Pancreas (tissue), 10 donors: ENCODE data around the gene CMTM5. TPM values are rescaled to one million over a fixed set of nuclear protein-coding genes. Genes with fewer than 3 reads are reported as not detected.

ENCODE experiments used
- ATAC-seq, 4 donors: fragments of 200-7000 bp; cut with Tn5 transposase; one replicate each; pipeline versions ENCODE4 v1.8.0 to v1.9.1; 2020; ENCODE audit warnings: mild to moderate bottlenecking in 4 of 4, moderate library complexity in 4 of 4
- DNase-seq, 6 donors: peaks; one replicate each; pipeline ENCODE4 v3.0.0-alpha.2; 2020
- FAIRE-seq: peaks from 2 replicates; lab custom pipeline; 2012; peaks lifted over from hg19 to GRCh38; lab: Jason Lieb, UNC
- H3K27ac ChIP-seq, 4 donors: fragments of 200-600 bp; sonication (generic); 1 replicate in 3 of 4; 2 replicates in 1 of 4; pipeline versions ENCODE4 v1.5.0 to v1.8.0; 2020
- H3K27me3 ChIP-seq, 4 donors: fragments of 200-600 bp; one replicate each; pipeline ENCODE4 v1.8.0; 2021
- H3K36me3 ChIP-seq, 3 donors: fragments of 200-600 bp; sonication (generic) in 1 of 3; one replicate each; pipeline versions ENCODE4 v1.5.0 to v1.8.0; 2020 to 2021
- H3K4me1 ChIP-seq, 3 donors: fragments of 200-600 bp; one replicate each; pipeline ENCODE4 v1.8.0; 2021
- H3K4me3 ChIP-seq, 4 donors: fragments of 200-600 bp; sonication (generic) in 2 of 4; one replicate each; pipeline versions ENCODE4 v1.5.0 to v1.8.0; 2020 to 2021
- H3K9me3 ChIP-seq, 4 donors: fragments of 200-600 bp; one replicate each; pipeline ENCODE4 v1.8.0; 2021
- CTCF ChIP-seq, 4 donors: fragments of 200-600 bp; sonication (generic) in 3 of 4; IDR thresholded peaks; one replicate each; pipeline versions ENCODE4 v1.5.0 to v1.8.0; 2021; ENCODE audit warnings: antibody characterized with exemption in 4 of 4
- WGBS, 2 donors: extraction: QIAGEN DNeasy Blood & Tissue Kit; methylation state at CpG; one replicate each; pipeline ENCODE4 v1.1.7; 2013; 5-methylcytosine and 5-hydroxymethylcytosine counted together
- intact Hi-C, 3 donors: fragments of 100-400 bp; cut with DNase I; formaldehyde crosslinking; loops; one replicate each; pipeline versions ENCODE4 v1.11.1 to v1.14.2; 2022
- polyA plus RNA-seq, 2 donors: library from polyadenylated mRNA; stranded (reverse); fragments of 200-250 nt; gene quantifications; one replicate each; pipeline ENCODE4 v1.2.3, GENCODE V29; 2013
- total RNA-seq, 6 donors: library from RNA; stranded (reverse); fragmentation: NEBNext Ultra II Directional in 4 of 6; extraction: Animal tissue kit (Norgen Biotek cat#: 25700) in 4 of 6; gene quantifications; one replicate each; pipeline versions ENCODE4 v1.2.1 to v1.2.4, GENCODE V29; 2021 to 2023
- donor health status: healthy with polysubstance abuse.
- donor health status: DM: no; HTN: no; CAD: no; lungs with moderate emphysema.
- donor health status: DM: no; HTN: no; CAD: no.
- donor health status: control.
- donor health status: control.
- donor health status: Bipolar disorder and iron deficiency.
- donor health status: DM: yes; HTN: yes; CAD: no.
- donor health status: DM: no; HTN: no; CAD: no.
- donor health status: DM: no; HTN: no; CAD: no.
- donor health status: DM: yes; HTN: yes; CAD: no.

The CMTM5 gene
- total and polyA plus RNA-seq, 8 donors: 0.16 to 0.53 (median 0.25) TPM; not detected in 5

GRCh38 chr14:23405096-23405495 lies 28.2 kb downstream of the CMTM5 start:
- Histone ChIP-seq H3K36me3 (no peaks in the 10 kb centered on the region), H3K27me3 (no peaks in the 10 kb centered on the region), H3K27ac (no peak overlapping the region), H3K4me1 (no peaks in the 10 kb centered on the region), H3K4me3 (no peak overlapping the region), H3K9me3 (no peaks in the 10 kb centered on the region)
- no peak for FAIRE-seq
- 62 to 73% methylated on average over 10 of the region's 10 CpGs for WGBS, 2 donors
- DNase-seq: no peak
- intact Hi-C loops: no loop called here
- TF ChIP-seq CTCF (IDR thresholded peaks at IDR 0.05): no peak
- no peak for ATAC-seq

- H3K36me3 ChIP-seq: no peaks in the 10 kb centered on the region
- FAIRE-seq (no peak), ATAC-seq (no peak), DNase-seq (no peak)
- H3K4me3 ChIP-seq: no peak overlapping the region
- H3K27me3 ChIP-seq: no peaks in the 10 kb centered on the region
- no peak for TF ChIP-seq CTCF (IDR thresholded peaks at IDR 0.05)
- WGBS, 2 donors: 85 to 87% methylated on average over 13 of the region's 13 CpGs
- H3K27ac ChIP-seq: no peak overlapping the region
- no peaks in the 10 kb centered on the region for H3K9me3 ChIP-seq
- intact Hi-C loops: no loop called here
- H3K4me1 ChIP-seq: no peaks in the 10 kb centered on the region
Observed at GRCh38 chr14:23405516-23406025, 28.7 kb downstream of the CMTM5 start.

GRCh38 chr14:23406244-23406643 lies 29.4 kb downstream of the CMTM5 start:
- H3K4me1 ChIP-seq: no peaks in the 10 kb centered on the region
- DNase-seq: no peak
- H3K9me3 ChIP-seq: no peaks in the 10 kb centered on the region
- no peak for ATAC-seq
- H3K4me3 ChIP-seq: no peak overlapping the region
- 57 to 61% methylated on average over 4 of the region's 4 CpGs for WGBS, 2 donors
- no peak overlapping the region for H3K27ac ChIP-seq
- intact Hi-C loops: no loop called here
- TF ChIP-seq CTCF (IDR thresholded peaks at IDR 0.05): no peak
- H3K36me3 ChIP-seq: no peaks in the 10 kb centered on the region
- no peaks in the 10 kb centered on the region for H3K27me3 ChIP-seq
- FAIRE-seq: no peak

GRCh38 chr14:23406725-23407355 lies 30.0 kb downstream of the CMTM5 start:
- Histone ChIP-seq H3K36me3 (no peaks in the 10 kb centered on the region), H3K9me3 (no peaks in the 10 kb centered on the region), H3K4me3 (no peak overlapping the region), H3K27ac (no peak overlapping the region), H3K27me3 (no peaks in the 10 kb centered on the region), H3K4me1 (no peaks in the 10 kb centered on the region)
- no peak for ATAC-seq
- no peak for DNase-seq
- no peak for TF ChIP-seq CTCF (IDR thresholded peaks at IDR 0.05)
- no peak for FAIRE-seq
- 67 to 78% methylated on average over 15 of the region's 15 CpGs for WGBS, 2 donors
- intact Hi-C loops: no loop called here
